ENCODE results near the gene BMPER.

BMPER gene

GRCh38 chr7:33906697-33907096 is 1.4 kb downstream of the BMPER start:
- no peaks in the 10 kb centered on the region for H3K9me3 ChIP-seq (ENCODE audit: control insufficient read depth, low read length)
- H3K27me3 ChIP-seq (ENCODE audit: control insufficient read depth, insufficient read depth, low read length, poor library complexity, severe bottlenecking) = peaks cover 62% of the 10 kb centered on the region
- no peaks in the 10 kb centered on the region for H3K36me3 ChIP-seq (ENCODE audit: control insufficient read depth, insufficient read depth, low read length)
- H3K27ac ChIP-seq (ENCODE audit: insufficient read depth, low read depth, low read length, poor library complexity, severe bottlenecking) = no peak overlapping the region
- no peaks in the 10 kb centered on the region for H3K4me1 ChIP-seq (ENCODE audit: control insufficient read depth, insufficient read depth, low read length)
- no peak overlapping the region for H3K4me3 ChIP-seq (ENCODE audit: insufficient read depth, low read depth, low read length)

- H3K27ac ChIP-seq (ENCODE audit: insufficient read depth, low read depth, low read length, poor library complexity, severe bottlenecking) = no peak overlapping the region
- no peak overlapping the region for H3K4me3 ChIP-seq (ENCODE audit: insufficient read depth, low read depth, low read length)
- peaks cover 56% of the 10 kb centered on the region for H3K27me3 ChIP-seq (ENCODE audit: control insufficient read depth, insufficient read depth, low read length, poor library complexity, severe bottlenecking)
- WGBS, 2 experiments = 90 to 95% methylated on average over 5 of the region's 5 CpGs
- H3K9me3 ChIP-seq (ENCODE audit: control insufficient read depth, low read length) = no peaks in the 10 kb centered on the region
- H3K36me3 ChIP-seq (ENCODE audit: control insufficient read depth, insufficient read depth, low read length) = no peaks in the 10 kb centered on the region
- no peaks in the 10 kb centered on the region for H3K4me1 ChIP-seq (ENCODE audit: control insufficient read depth, insufficient read depth, low read length)
Observed at GRCh38 chr7:33907625-33908024, 2.3 kb downstream of the BMPER start.

GRCh38 chr7:33909318-33909717 is 4.0 kb downstream of the BMPER start:
- Histone ChIP-seq H3K36me3 (ENCODE audit: control insufficient read depth, insufficient read depth, low read length) (no peaks in the 10 kb centered on the region), H3K27me3 (ENCODE audit: control insufficient read depth, insufficient read depth, low read length, poor library complexity, severe bottlenecking) (peaks cover 39% of the 10 kb centered on the region), H3K9me3 (ENCODE audit: control insufficient read depth, low read length) (no peaks in the 10 kb centered on the region), H3K4me1 (ENCODE audit: control insufficient read depth, insufficient read depth, low read length) (no peaks in the 10 kb centered on the region), H3K4me3 (ENCODE audit: insufficient read depth, low read depth, low read length) (no peak overlapping the region), H3K27ac (ENCODE audit: insufficient read depth, low read depth, low read length, poor library complexity, severe bottlenecking) (no peak overlapping the region)
- 87 to 93% methylated on average over 4 to 5 of the region's 5 CpGs for WGBS, 2 experiments

- peaks cover 34% of the 10 kb centered on the region for H3K27me3 ChIP-seq (ENCODE audit: control insufficient read depth, insufficient read depth, low read length, poor library complexity, severe bottlenecking)
- 93 to 94% methylated on average over 2 of the region's 2 CpGs for WGBS, 2 experiments
Observed at GRCh38 chr7:33909755-33910154, 4.4 kb downstream of the BMPER start.

GRCh38 chr7:33910756-33911155 is 5.4 kb downstream of the BMPER start:
- H3K27ac ChIP-seq (ENCODE audit: insufficient read depth, low read depth, low read length, poor library complexity, severe bottlenecking) = no peak overlapping the region
- peaks cover 27% of the 10 kb centered on the region for H3K27me3 ChIP-seq (ENCODE audit: control insufficient read depth, insufficient read depth, low read length, poor library complexity, severe bottlenecking)
- no peaks in the 10 kb centered on the region for H3K9me3 ChIP-seq (ENCODE audit: control insufficient read depth, low read length)
- H3K4me3 ChIP-seq (ENCODE audit: insufficient read depth, low read depth, low read length) = no peak overlapping the region
- no peaks in the 10 kb centered on the region for H3K36me3 ChIP-seq (ENCODE audit: control insufficient read depth, insufficient read depth, low read length)
- 100% methylated on average over 2 of the region's 2 CpGs for WGBS, 2 experiments
- H3K4me1 ChIP-seq (ENCODE audit: control insufficient read depth, insufficient read depth, low read length) = no peaks in the 10 kb centered on the region

More at GRCh38 chr7:33909755-33910154, 4.4 kb downstream of the BMPER start:
- Histone ChIP-seq H3K36me3 (ENCODE audit: control insufficient read depth, insufficient read depth, low read length) (no peaks in the 10 kb centered on the region), H3K27ac (ENCODE audit: insufficient read depth, low read depth, low read length, poor library complexity, severe bottlenecking) (no peak overlapping the region), H3K4me1 (ENCODE audit: control insufficient read depth, insufficient read depth, low read length) (no peaks in the 10 kb centered on the region), H3K9me3 (ENCODE audit: control insufficient read depth, low read length) (no peaks in the 10 kb centered on the region), H3K4me3 (ENCODE audit: insufficient read depth, low read depth, low read length) (no peak overlapping the region)

GRCh38 chr7:33916357-33917081 is 11.2 kb downstream of the BMPER start:
- Histone ChIP-seq H3K27ac (ENCODE audit: insufficient read depth, low read depth, low read length, poor library complexity, severe bottlenecking) (no peak overlapping the region), H3K36me3 (ENCODE audit: control insufficient read depth, insufficient read depth, low read length) (no peaks in the 10 kb centered on the region), H3K9me3 (ENCODE audit: control insufficient read depth, low read length) (no peaks in the 10 kb centered on the region), H3K27me3 (ENCODE audit: control insufficient read depth, insufficient read depth, low read length, poor library complexity, severe bottlenecking) (no peaks in the 10 kb centered on the region), H3K4me3 (ENCODE audit: insufficient read depth, low read depth, low read length) (no peak overlapping the region), H3K4me1 (ENCODE audit: control insufficient read depth, insufficient read depth, low read length) (no peaks in the 10 kb centered on the region)
- WGBS, 2 experiments = 90 to 94% methylated on average over 5 of the region's 5 CpGs

- Histone ChIP-seq H3K4me1 (ENCODE audit: control insufficient read depth, insufficient read depth, low read length) (no peaks in the 10 kb centered on the region), H3K27me3 (ENCODE audit: control insufficient read depth, insufficient read depth, low read length, poor library complexity, severe bottlenecking) (no peaks in the 10 kb centered on the region), H3K27ac (ENCODE audit: insufficient read depth, low read depth, low read length, poor library complexity, severe bottlenecking) (no peak overlapping the region), H3K9me3 (ENCODE audit: control insufficient read depth, low read length) (no peaks in the 10 kb centered on the region), H3K36me3 (ENCODE audit: control insufficient read depth, insufficient read depth, low read length) (no peaks in the 10 kb centered on the region), H3K4me3 (ENCODE audit: insufficient read depth, low read depth, low read length) (no peak overlapping the region)
- 93 to 98% methylated on average over 2 of the region's 3 CpGs for WGBS, 2 experiments
Observed at GRCh38 chr7:33917661-33918060, 12.3 kb downstream of the BMPER start.

GRCh38 chr7:33918438-33919143 is 13.3 kb downstream of the BMPER start:
- Histone ChIP-seq H3K27me3 (ENCODE audit: control insufficient read depth, insufficient read depth, low read length, poor library complexity, severe bottlenecking) (no peaks in the 10 kb centered on the region), H3K4me3 (ENCODE audit: insufficient read depth, low read depth, low read length) (no peak overlapping the region), H3K9me3 (ENCODE audit: control insufficient read depth, low read length) (no peaks in the 10 kb centered on the region), H3K27ac (ENCODE audit: insufficient read depth, low read depth, low read length, poor library complexity, severe bottlenecking) (no peak overlapping the region), H3K4me1 (ENCODE audit: control insufficient read depth, insufficient read depth, low read length) (no peaks in the 10 kb centered on the region), H3K36me3 (ENCODE audit: control insufficient read depth, insufficient read depth, low read length) (no peaks in the 10 kb centered on the region)
- WGBS, 2 experiments = 89 to 93% methylated on average over 2 to 3 of the region's 3 CpGs

- H3K36me3 ChIP-seq (ENCODE audit: control insufficient read depth, insufficient read depth, low read length) = no peaks in the 10 kb centered on the region
- H3K4me1 ChIP-seq (ENCODE audit: control insufficient read depth, insufficient read depth, low read length) = no peaks in the 10 kb centered on the region
- H3K27ac ChIP-seq (ENCODE audit: insufficient read depth, low read depth, low read length, poor library complexity, severe bottlenecking) = no peak overlapping the region
- H3K9me3 ChIP-seq (ENCODE audit: control insufficient read depth, low read length) = no peaks in the 10 kb centered on the region
- H3K4me3 ChIP-seq (ENCODE audit: insufficient read depth, low read depth, low read length) = no peak overlapping the region
- no peaks in the 10 kb centered on the region for H3K27me3 ChIP-seq (ENCODE audit: control insufficient read depth, insufficient read depth, low read length, poor library complexity, severe bottlenecking)
Observed at GRCh38 chr7:33919449-33919848, 14.1 kb downstream of the BMPER start.

- 92 to 93% methylated on average over 17 of the region's 17 CpGs for WGBS, 2 experiments
Observed at GRCh38 chr7:33921216-33921938, 16.0 kb downstream of the BMPER start.

More at GRCh38 chr7:33921216-33921938, 16.0 kb downstream of the BMPER start:
- Histone ChIP-seq H3K9me3 (ENCODE audit: control insufficient read depth, low read length) (no peaks in the 10 kb centered on the region), H3K27me3 (ENCODE audit: control insufficient read depth, insufficient read depth, low read length, poor library complexity, severe bottlenecking) (no peaks in the 10 kb centered on the region), H3K36me3 (ENCODE audit: control insufficient read depth, insufficient read depth, low read length) (no peaks in the 10 kb centered on the region), H3K27ac (ENCODE audit: insufficient read depth, low read depth, low read length, poor library complexity, severe bottlenecking) (no peak overlapping the region), H3K4me3 (ENCODE audit: insufficient read depth, low read depth, low read length) (no peak overlapping the region), H3K4me1 (ENCODE audit: control insufficient read depth, insufficient read depth, low read length) (no peaks in the 10 kb centered on the region)
